ENCODE measurements around the gene COL1A1. TPM values are rescaled to one million over a fixed set of nuclear protein-coding genes. Genes with fewer than 3 reads are reported as not detected.
A peak's percentile ranks its signal among the peaks of the same experiment; 100 is the strongest.

COL1A1 gene
- total and polyA plus RNA-seq, 3 donors from 2014 or later: 32.5 to 557 (median 35.1) TPM

GRCh38 chr17:50186661-50187393 lies 14.6 kb downstream of the COL1A1 start:
- TF ChIP-seq POLR2A (IDR thresholded peaks at IDR 0.05) (no peak), CTCF (IDR thresholded peaks at IDR 0.05) (no peak)
- WGBS, 2 donors: 68 to 87% methylated on average over 20 to 24 of the region's 24 CpGs
- Histone ChIP-seq H3K27ac (no peak overlapping the region), H3K4me3 (no peak overlapping the region), H3K36me3 (ENCODE audit: low read depth, missing control alignments) (no peaks in the 10 kb centered on the region), H3K27me3 (no peaks in the 10 kb centered on the region), H3K9me3 (no peaks in the 10 kb centered on the region), H3K4me1 (no peaks in the 10 kb centered on the region)
- intact Hi-C loops (cut with DNase I; ENCODE audit: low total_unique reads): no loop called here
- no peak for DNase-seq

DNA sequence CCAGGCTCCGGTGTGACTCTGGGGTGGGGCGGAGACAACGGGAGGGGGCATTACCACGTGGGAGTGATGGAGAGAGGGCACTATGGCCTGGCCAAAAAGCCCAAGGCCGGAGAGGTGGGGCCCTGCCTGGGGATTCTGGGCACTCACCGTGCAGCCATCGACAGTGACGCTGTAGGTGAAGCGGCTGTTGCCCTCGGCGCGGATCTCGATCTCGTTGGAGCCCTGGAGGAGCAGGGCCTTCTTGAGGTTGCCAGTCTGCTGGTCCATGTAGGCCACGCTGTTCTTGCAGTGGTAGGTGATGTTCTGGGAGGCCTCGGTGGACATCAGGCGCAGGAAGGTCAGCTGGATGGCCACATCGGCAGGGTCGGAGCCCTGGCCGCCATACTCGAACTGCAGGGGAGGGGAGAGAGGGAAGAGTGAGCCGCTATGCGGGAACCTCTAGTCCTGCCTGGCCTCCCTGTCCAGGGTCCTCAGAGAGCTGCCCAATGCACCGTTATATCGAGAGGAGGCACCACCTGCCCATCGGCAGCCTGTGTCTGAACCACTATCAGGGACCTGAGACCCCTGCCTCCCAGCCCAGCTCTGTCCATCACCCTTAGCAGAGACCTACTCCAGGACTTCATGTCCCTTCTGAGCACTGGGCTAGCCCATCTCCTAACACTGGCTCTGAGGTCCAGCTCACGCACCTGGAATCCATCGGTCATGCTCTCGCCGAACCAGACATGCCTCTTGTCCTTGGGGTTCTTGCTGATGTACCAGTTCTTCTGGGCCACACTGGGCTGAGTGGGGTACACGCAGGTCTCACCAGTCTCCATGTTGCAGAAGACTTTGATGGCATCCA lies 15.6 kb downstream of the COL1A1 start:
- Histone ChIP-seq H3K9me3 (no peaks in the 10 kb centered on the region), H3K27ac (no peak overlapping the region), H3K27me3 (no peaks in the 10 kb centered on the region), H3K36me3 (ENCODE audit: low read depth, missing control alignments) (no peaks in the 10 kb centered on the region), H3K4me1 (no peaks in the 10 kb centered on the region), H3K4me3 (no peak overlapping the region)
- WGBS, 2 donors: 77 to 81% methylated on average over 15 to 31 of the region's 31 CpGs
- no peak for DNase-seq
- TF ChIP-seq CTCF (IDR thresholded peaks at IDR 0.05) (no peak), POLR2A (IDR thresholded peaks at IDR 0.05) (no peak)
- intact Hi-C loops (cut with DNase I; ENCODE audit: low total_unique reads): no loop called here

- WGBS, 2 donors: 49 to 52% methylated on average over 19 of the region's 19 CpGs
- TF ChIP-seq CTCF (IDR thresholded peaks at IDR 0.05) (no peak), POLR2A (IDR thresholded peaks at IDR 0.05) (no peak)
- Histone ChIP-seq H3K4me1 (no peaks in the 10 kb centered on the region), H3K4me3 (no peak overlapping the region), H3K9me3 (no peaks in the 10 kb centered on the region), H3K36me3 (ENCODE audit: low read depth, missing control alignments) (no peaks in the 10 kb centered on the region), H3K27me3 (no peaks in the 10 kb centered on the region), H3K27ac (peak overlapping the region in 1 of 2 donors; percentile 60)
- DNase-seq: peak; percentile 44
- intact Hi-C loops (cut with DNase I; ENCODE audit: low total_unique reads): no loop called here
Observed at GRCh38 chr17:50184611-50185398, 16.6 kb downstream of the COL1A1 start.

GRCh38 chr17:50184064-50184463 lies 17.4 kb downstream of the COL1A1 start:
- 44 to 68% methylated on average over 8 of the region's 8 CpGs for WGBS, 2 donors
- H3K4me1 ChIP-seq: no peaks in the 10 kb centered on the region
- H3K27ac ChIP-seq: no peak overlapping the region
- TF ChIP-seq POLR2A (IDR thresholded peaks at IDR 0.05) (no peak), CTCF (IDR thresholded peaks at IDR 0.05) (peak in 1 of 3 experiments; percentile 27)
- H3K27me3 ChIP-seq: no peaks in the 10 kb centered on the region
- no peaks in the 10 kb centered on the region for H3K36me3 ChIP-seq (ENCODE audit: low read depth, missing control alignments)
- intact Hi-C loops (cut with DNase I; ENCODE audit: low total_unique reads): no loop called here
- no peak overlapping the region for H3K4me3 ChIP-seq
- no peaks in the 10 kb centered on the region for H3K9me3 ChIP-seq
- no peak for DNase-seq

Data from testis (tissue), 3 donors.